Astrocyte of the hippocampus (primary cell): Measurements from ENCODE around the gene AIFM3.

ENCODE experiments used
- DNase-seq: peaks from one replicate; pipeline ENCODE4 v3.0.0; 2011; ENCODE audit warnings: low read depth, low spot score

Gene AIFM3

DNA sequence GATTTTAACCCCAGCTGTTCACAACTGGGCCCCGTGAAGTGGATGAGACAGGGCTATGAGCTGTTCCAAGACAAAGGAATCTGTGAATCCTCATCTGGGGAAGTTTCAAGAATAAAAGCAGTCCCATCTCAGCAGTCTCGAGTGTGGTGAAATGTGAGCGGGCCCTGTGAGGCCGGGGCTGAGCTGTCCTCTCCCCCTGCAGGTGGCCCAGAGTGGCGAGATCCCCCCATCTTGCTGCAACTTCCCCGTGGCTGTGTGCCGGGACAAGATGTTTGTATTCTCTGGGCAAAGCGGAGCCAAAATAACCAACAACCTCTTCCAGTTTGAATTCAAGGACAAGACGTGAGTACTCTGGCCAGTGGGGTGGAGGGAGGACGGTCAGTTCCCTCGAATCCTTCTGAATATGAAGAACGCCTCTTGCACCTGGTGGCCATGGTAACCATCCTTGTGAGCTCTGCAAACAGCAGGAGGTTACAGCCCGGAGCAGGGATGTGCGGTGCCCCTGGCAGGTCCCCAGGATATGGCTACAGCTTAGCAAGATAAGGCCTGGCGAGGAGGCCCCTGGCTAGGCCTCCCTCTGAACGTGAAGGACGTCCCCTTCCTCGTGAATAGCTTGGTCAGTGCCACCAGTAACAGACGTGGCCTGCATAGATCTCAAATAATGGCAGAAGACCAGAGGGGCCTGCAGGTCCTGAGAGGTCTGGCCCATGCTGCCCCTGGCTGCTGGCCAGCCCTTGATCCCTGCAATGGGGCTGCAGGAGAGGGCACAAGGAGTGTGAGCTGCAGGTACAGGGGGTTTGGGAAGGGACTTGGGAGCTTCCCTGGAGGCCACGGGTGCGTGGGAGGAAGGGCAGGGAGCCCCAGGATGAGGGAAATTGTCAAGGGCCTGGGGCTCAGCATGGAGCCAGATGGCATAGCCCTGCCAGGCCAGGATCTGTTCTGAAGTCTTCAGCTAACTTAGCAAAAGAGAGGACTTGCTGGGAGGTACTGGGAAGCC is 23.4 kb downstream of the AIFM3 start:
- no peak for DNase-seq

DNA sequence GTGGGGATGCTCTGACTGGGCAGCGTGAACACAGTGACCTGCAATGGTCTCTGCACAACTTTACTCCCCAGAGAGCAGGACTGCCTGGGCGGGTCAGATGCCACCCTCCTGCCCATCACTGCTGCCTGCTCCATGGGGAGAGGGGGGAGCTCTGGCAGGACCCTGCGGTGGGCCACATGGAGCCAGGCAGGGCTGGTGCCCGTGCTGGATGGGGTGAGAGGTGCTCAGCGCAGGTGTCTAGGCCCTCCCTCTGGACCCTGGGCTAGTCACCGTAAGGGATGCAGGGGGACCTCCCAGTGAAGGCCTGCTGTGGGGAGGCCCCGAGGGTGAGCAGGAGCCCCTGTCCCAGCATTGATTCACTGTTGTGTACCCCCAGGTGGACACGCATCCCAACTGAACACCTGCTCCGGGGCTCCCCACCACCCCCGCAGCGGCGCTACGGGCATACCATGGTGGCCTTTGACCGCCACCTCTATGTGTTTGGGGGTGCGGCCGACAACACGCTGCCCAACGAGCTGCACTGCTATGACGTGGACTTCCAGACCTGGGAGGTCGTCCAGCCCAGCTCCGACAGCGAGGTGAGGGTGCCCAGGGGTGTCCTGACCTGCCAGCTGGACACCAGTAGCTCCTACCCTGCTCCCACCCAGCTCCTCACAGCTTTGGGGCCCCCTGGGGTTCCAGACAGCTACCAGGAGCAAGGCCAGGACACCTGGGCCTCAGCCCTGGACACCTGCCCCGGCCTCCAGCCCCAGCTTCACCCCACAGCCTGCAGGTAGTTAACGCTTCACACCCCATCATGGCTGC is 24.4 kb downstream of the AIFM3 start:
- no peak for DNase-seq

DNA sequence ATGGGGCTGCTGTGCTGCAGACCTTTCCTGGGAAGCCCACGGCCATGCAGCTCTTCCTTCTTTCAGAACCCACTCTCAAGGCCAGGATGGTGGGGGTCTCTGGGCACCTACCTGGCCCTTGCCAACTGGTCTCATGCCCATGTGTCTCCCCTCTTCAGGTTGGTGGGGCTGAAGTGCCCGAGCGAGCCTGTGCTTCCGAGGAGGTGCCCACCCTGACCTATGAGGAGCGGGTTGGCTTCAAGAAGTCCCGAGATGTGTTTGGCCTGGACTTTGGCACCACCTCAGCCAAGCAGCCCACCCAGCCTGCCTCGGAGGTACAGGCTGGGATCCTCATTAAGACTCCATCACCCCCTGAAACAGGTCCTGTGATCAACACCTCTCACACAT is 25.0 kb downstream of the AIFM3 start:
- no peak for DNase-seq

DNA sequence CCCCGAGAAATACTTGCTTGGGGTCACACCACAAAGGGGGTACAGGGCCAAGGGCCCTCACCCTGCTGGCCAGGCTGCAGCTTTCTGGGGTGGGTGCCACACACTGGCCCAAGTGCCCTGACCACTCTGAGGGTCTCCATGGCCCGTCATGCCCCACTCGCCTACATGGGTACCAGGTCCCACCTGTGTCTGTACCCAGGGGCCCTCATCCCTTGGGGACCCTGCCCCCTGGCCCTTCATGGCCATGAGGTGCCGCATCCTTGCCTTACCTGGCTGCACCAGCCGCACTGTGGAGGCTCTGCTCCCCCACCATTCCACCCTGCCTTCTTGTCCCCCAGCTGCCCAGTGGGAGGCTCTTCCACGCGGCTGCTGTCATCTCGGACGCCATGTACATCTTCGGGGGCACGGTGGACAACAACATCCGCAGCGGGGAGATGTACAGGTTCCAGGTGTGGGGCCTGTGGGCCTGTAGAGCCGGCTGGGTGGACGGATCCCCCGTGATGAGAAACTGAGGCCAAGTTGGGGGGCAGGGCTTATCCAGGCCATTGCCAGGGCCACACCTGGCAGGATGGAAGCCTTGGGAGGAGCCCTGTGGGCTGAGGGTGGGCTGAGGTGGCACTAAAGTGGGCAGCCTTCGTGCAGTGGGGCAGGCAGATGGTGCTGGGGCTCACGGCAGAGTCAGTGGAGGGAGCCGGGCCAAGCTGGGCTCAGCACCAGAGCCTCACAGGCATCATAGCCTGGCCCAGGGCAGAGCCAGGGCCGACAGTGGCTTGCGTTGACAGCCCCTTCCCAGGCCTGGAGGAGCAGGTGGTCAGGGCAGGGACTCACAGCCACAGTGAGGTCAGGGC is 25.6 kb downstream of the AIFM3 start:
- DNase-seq, result no peak

DNA sequence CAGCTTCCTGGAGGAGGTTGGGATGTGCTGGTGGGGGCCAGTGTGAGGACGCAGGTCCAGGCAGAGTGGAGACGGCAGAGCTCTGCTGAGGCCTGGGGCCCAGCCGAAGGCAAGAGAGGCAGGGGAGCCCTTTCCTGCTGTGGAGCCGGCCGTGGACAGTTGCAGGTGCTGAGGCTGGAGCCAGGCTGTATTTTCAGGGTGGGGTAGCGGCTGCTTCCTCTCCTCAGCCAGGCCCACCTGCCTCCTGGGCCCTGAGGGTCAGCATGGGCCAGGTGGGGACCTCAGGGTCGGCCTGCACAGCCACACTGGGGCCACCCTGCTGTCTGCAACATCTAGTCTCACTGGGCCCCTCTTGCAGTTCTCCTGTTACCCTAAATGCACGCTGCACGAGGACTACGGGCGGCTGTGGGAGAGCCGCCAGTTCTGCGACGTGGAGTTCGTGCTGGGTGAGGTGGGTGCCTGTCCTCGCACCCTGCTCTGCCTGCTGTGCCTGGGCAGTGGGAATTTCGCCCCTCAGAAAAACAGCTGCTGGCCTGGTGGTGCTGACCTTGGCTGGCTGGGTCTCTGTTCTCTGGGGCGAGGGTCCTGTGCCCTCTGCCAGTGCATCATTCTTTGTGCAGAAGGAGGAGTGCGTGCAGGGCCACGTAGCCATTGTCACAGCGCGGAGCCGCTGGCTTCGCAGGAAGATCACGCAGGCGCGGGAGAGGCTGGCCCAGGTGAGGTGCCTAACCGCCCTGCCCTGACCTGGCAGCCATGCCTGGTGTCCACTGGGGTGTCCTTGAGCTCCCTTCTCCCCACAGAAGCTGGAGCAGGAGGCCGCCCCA is 26.5 kb downstream of the AIFM3 start:
- no peak for DNase-seq

DNA sequence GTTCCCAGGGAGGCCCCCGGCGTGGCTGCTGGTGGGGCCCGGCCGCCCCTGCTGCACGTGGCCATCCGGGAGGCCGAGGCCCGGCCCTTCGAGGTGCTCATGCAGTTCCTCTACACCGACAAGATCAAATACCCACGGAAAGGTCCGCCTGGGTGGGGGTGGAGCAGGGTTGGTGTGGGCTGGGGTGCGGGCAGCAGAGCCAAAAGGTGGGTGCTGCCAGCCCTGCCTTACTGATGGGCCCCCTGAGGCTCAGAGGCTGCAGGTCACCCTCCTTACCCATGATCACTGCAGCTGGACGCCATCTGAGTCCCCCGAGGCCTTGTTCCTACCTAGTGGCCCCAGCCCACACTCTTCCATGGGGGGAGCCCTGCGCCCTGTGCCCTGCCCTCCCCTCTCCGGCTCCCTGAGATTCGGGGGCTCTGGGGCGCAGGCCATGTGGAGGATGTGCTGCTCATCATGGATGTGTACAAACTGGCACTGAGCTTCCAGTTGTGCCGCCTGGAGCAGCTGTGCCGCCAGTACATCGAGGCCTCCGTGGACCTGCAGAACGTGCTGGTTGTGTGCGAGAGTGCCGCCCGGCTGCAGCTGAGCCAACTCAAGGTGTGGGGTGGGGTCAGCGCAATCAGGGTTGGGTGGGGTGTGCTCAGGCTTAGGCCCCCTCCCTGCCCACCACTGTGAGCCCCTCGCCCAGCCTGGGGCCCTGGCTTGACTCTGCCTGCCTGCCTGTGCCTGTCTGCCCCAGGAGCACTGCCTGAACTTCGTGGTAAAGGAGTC is 27.3 kb downstream of the AIFM3 start:
- no peak for DNase-seq

DNA sequence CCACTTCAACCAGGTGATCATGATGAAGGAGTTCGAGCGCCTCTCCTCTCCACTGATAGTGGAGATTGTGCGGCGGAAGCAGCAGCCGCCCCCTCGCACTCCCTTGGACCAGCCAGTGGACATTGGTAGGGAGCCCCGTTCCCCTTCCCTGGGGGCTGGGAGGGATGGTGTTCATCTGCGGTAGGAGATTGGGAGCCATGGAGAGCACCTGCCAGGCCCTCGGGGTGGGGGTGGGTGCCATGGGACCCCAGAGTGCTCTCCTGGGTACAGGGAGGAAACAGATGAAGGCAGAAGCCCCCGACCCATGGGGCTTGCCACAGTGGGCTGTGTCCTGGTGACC is 27.8 kb downstream of the AIFM3 start:
- DNase-seq, result no peak

DNA sequence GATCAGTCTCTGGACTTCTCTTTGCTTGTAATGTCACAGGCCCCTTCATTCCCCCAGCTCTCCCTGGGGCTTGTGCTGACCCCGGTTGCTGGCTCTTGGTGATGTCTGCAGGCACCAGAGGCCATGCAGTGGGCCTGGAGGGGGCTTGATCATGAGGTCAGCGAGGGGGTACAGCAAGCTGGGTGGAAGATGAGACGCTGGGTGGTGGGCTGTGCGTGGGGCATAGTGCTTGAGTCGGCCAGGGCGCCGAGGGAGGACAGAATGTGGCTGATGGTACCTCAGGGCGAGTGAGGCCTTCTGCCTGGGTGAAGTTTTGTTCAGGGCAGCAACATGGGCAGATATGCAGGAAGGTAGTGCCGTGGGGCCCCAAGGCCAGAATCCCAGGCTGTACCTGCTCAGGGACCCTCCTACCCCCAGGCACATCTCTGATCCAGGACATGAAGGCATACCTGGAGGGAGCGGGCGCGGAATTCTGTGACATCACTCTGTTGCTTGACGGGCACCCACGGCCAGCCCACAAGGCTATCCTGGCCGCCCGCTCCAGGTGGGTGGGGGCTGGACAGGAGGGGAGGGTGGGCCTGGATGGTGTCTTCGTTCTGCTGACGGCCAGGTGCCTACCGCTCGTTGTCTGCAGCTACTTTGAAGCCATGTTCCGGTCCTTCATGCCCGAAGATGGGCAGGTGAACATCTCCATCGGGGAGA is 28.4 kb downstream of the AIFM3 start:
- DNase-seq, result no peak

DNA sequence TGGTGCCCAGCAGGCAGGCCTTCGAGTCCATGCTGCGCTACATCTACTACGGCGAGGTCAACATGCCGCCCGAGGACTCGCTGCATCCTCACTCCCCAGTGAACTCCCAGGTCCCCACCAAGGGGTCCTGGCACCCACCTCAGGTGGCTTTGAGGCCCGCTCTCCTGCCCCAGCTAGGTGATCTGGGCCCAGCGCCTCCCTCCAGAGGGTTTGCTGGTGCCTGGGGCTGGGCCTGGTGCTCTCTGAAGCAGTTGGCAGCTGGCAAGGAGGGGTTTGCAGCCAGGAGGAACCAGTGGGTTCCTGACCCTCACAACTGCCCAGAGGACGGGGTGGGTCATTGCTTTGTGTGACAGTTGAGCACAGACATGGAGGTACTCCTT is 29.0 kb downstream of the AIFM3 start:
- no peak for DNase-seq

DNA sequence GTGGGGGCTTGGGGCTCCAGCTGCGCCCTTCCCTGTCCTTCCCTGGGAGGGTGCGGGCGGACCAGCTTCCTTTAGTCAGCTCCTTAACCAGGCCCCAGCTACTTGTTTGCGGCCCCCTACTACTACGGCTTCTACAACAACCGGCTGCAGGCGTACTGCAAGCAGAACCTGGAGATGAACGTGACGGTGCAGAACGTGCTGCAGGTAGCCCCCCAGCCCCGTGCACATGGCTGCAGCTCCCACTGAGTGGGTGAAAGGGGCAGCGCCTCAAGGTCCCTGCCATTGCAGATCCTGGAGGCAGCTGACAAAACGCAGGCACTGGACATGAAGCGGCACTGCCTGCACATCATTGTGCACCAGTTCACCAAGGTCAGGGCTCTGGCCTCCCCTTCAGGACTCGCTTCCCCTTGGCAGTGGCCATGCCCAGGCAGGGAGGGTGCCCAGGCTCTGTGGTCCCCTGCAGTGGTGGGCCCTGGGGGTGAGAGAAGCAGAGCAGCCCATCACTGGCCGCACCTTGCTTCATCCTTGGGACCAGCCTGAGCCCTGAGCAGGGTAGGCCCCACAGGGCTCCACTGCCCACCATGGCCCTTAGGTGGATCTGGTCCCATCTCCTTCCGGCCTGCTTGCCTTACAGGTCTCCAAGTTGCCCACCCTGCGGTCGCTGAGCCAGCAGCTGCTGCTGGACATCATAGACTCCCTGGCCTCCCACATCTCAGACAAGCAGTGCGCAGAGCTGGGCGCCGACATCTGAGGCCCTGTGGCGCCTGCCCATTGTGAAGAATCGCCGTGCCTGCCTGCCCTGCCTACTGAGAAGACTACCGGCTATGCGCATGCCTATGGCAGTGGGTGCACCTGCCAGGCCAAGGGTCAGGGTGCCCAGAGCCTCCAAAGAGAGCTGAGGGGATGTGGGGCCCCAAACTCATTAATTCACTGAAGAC is 29.8 kb downstream of the AIFM3 start:
- DNase-seq, result no peak

DNA sequence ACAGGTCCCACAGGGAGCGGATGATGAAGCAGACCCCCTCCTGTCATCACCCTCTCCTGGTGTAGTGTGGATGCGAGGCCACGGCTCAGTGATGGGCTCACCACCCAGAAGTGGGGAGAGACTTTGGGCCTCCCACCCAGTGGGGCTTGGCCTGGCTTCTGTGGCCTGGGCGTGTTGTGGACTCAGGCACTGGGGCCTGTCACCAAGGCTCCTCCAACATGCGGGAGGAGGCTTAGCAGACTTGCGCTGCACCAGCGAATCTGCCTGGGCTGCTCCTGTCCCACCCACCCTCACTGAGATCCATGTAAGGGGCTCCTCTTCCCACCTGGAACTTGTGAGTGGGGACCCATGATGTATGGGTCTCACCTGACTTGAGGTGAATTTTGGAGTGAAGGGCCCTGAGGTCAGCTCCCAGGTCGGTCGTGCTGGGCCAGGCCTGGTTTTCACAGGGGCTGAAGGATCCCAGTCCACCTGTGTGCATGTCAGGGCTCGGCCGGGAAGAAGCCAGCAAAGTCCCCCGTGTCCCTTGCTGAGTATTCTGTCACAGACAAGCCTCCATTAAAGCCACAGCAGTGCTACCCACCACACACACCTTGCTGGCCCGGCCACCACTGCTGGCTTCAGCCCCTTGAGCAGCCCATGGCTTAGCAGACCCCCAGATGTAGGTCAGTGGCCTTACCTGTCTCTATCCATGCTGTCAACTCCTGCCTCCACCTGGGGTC is 30.6 kb downstream of the AIFM3 start:
- DNase-seq, result no peak

DNA sequence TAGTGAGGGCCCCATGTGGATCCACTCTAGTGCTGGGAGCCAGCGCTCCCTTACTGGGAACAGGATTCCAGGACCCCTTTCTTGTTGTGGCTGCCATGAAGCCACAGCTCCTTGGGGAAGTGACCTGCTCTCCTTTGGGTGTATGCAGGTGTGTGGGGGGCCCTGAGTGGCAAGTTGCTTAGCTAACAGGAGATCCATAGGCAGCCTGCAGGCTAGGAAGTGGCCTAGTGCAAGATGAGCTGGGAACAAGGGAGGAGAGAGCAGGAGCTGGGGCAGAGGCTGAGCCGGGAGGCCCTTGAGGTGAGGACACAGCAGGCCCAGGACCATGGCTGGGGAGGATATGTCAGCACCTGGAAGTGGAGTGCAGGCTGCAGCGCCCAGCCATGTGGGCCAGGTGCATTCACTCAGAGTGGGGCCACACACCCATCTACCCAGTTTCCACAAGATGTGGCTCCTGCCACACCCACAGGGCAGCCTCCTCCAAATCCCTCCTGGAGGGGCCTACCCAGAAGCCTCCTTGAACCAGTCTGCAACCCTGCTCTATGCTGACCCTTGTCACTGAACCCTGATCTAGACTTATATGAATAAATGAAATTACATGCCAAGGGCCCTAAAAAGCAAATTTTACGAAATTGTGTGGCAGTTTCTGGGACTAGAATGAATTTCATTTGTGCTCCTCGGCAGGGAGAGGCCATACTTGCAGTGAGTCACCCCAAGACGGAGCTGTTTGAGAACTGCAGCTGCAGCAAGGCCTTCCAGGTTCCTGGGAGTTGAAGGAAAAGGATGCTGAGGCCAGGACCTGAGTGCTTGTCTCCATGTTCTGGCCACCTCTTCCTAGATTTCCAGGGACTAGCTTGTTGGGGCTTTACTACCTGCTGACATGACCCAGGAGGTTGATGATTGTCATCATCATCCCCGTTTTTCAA is 31.6 kb downstream of the AIFM3 start:
- DNase-seq, result no peak

DNA sequence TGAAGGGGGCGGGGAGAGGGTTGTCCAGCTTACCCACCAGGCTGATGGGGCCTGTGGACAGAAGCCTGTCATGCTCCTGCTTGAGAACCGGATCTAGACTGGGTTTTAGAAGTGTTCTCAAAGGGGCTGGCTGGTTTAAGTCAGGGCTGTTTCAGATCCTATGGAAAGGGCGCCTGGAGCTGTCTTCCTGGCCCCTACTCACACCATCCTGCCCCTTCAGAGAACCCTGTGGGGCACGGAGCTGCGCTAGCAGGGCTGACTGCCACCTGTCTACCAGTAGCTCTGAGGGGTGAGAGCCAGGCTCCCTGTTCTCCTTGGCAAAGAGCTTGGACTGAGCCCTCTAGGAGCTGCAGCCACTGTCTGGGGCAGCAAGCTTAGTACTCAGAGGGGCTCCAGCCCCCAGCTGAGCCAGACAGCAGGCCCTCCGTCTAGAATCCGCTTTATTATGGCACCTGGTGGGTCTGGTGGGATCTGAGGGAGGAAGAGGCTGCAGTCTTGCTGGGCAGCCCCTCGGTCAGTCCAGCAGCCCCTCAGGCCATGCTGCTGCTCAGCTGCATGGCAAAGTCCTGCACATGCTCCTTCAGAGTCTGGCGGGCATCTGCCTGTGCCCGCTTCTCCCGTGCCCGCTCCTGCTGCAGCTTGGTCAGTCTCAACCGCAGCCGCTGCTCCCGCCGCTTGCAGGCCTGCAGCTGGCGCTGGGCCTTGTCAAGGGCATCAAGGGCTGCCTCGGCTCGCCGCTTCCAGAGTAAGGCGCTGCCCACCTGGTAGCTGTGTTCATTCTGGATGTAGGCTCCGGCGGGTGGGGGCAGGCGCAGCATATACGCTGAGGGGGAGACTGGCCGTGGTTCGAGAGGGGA is 32.5 kb downstream of the AIFM3 start:
- DNase-seq, result no peak

DNA sequence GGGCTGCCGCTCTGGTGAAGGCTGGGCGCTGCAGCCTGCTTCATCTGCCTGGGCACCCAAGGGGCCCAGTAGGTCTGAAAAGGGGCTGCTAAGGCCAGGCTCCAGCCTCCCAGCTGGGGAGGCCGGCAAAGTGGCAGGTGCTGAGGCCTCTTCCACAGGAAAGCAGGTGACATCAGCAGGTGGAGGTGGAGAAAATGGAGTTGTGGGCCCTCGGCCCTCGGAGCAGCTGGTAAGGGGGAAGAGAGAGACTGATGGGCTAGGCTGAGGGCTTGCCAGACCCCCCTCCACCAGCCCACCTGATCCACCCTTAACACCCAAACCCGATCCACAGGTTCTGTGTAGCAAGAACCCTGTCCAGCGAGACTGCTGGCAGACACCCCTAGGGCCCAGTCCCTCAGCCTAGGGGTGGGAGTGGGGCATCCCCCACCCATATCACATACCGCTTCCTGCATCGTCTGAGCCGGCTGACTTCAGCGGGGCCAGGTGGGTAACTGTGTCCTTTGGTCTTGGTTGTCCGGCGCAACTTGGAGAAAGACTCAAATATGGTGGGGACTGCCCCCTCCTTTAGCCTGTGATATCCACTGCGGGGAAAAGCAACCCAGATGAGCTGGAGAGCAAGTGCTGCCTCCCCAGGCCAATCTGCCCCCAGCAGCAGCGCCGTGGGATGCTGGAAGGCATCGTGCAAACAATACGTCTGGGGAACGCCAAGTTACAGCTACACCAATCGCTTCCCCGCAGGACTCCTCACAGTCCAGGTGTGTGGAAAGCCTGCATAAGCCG is 33.3 kb downstream of the AIFM3 start:
- DNase-seq, result no peak

DNA sequence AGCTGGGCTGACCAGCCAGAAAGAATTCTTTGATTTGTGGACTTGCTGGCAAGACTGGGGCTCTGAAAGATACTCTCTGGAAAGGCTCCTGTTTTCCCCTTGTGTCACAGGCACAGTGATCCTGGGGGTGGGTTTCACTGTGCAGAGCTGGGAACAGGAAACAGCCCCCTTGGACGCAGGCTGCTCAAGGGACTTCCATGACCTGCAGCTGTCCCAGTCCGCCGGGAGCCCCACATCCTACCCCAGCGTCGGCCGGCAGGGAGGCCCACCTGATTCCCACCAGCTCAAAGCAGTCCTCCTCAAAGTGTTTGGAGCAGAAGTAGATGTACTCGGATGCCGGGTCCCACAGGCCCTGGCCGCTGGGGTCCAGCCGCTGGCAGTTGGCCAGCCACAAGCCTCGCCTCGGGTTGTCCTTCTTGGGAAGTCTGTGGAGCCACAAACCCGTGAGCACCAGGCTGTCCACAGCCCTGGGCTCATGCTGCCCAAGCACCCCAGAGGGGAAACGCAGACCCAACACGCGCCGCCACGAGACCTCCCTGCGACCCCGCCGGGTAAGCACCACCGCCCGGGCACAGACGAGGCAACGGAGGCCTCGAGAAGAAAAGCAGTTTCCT is 34.0 kb downstream of the AIFM3 start:
- no peak for DNase-seq
